NB4 (cell line): ENCODE results near the gene CFAP157.

Experiments used
- MYC ChIP-seq: IDR thresholded peaks from 2 replicates; pipeline ENCODE4 v1.6.1; 2011; ENCODE audit warnings: low read depth, low read length
- POLR2A ChIP-seq: IDR thresholded peaks from 2 replicates; pipeline ENCODE4 v1.6.1; 2011; ENCODE audit warnings: mild to moderate bottlenecking; ENCODE audit not compliant: insufficient read length; ENCODE audit errors: extremely low read depth
- TF ChIP-seq, protein P1 (sequence below): IDR thresholded peaks from one replicate; pipeline ENCODE4 v1.5.1; 2012; ENCODE audit warnings: low read depth, low read length
- TF ChIP-seq, protein P2 (sequence below): IDR thresholded peaks from 2 replicates; pipeline ENCODE4 v1.6.1; 2011; ENCODE audit warnings: low read depth, low read length

DNA sequence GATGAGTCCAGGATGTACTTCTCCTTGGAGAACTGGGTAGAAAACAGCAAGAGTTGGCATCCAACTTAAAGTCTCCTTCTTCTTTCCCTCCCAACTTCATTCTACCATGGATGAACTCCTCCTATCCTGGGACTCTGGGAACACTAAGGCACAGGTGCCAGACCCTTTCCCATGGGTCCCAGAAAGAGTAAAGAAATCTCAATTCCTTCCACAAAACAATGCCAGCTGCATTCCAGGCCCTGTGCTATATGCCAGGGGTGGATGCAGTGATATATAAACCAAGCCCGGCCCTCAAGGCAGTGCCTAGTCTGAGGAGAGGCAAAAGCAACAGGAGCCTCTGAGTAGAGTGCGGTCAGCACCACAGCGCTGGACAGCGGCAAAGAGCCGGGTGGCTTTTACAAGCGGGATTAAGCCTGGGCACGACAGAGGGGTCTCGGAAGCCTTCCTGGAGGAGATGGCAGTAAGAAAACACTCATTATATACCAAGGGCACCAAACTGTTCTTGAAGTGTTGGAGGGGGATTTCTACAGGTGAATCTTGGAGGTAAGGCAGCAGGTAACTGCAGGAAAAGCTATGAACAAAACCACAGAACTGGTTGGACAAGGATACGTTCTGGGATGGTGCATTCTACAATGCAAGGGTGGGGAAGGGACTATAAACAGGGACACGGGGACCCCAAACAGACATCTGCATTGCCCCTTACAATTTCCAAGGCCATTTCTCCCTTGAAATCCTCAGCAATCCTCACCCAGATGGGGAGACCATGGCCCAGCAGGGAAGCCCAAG is 44.7 kb downstream of the CFAP157 start:
- TF ChIP-seq, protein P1, sequence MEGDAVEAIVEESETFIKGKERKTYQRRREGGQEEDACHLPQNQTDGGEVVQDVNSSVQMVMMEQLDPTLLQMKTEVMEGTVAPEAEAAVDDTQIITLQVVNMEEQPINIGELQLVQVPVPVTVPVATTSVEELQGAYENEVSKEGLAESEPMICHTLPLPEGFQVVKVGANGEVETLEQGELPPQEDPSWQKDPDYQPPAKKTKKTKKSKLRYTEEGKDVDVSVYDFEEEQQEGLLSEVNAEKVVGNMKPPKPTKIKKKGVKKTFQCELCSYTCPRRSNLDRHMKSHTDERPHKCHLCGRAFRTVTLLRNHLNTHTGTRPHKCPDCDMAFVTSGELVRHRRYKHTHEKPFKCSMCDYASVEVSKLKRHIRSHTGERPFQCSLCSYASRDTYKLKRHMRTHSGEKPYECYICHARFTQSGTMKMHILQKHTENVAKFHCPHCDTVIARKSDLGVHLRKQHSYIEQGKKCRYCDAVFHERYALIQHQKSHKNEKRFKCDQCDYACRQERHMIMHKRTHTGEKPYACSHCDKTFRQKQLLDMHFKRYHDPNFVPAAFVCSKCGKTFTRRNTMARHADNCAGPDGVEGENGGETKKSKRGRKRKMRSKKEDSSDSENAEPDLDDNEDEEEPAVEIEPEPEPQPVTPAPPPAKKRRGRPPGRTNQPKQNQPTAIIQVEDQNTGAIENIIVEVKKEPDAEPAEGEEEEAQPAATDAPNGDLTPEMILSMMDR, result no peak
- no peak for TF ChIP-seq POLR2A
- no peak for TF ChIP-seq MYC
- TF ChIP-seq, protein P2, sequence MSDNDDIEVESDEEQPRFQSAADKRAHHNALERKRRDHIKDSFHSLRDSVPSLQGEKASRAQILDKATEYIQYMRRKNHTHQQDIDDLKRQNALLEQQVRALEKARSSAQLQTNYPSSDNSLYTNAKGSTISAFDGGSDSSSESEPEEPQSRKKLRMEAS, result no peak
